HG03442 (cell line): Measurements from ENCODE around the gene CHMP1A.
"Not testable (repeated sequence)": the region's sequence is repeated elsewhere in the genome, so short reads cannot be mapped to it uniquely, and the experiment has no call there.

Experiments
- ATAC-seq: cut with Tn5 transposase; IDR thresholded peaks from one replicate; pipeline ENCODE4 v1.9.1; 2021; ENCODE audit warnings: mild to moderate bottlenecking, moderate library complexity; ENCODE audit not compliant: unreplicated experiment

Gene CHMP1A

DNA sequence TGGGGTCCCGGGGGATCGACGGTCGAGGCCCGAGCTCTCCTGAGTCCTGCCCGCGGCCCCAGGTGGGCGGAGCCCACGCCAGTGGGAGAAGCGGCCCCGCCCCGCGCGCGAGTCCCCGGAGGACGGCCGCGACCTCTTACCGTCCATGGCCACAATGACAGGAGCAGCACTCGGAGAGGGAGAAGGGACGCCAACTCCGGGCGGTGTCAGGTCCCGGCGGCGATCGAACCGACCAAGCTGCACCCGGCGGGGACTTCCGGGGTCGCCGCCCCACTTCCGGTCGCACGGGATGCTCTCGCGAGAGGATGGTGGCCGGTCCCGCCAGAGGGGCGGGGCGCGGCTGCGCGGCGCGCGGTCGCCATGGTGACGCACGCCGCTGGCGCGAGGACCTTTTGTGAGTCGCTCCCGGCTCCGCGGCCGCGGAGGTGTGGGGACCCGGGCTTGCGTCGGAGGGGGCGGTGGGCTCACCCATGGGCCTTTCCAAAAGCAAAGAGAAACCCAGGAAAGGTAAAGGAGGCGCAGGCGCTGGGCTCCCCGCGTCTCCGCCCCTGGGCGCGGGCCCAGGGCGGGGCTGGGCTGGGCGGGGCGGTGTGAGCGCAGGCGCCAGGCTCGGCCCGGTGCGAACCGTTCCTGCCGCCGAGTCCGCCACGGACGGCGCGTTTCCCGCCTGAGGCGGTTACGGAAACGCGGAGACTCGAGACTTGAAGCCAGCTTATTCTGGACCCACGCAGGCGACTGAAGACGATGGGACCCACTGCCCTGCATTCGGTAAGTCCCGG lies at the start of gene CHMP1A, which contains the start of gene SPATA33:
Gene CHMP1A (minus strand): TSS at position 267 of the 779 bp plus-strand sequence. CDS start 120 bp downstream, at position 147.
Gene SPATA33 (plus strand): TSS at position 395 of the 779 bp plus-strand sequence. CDS start 76 bp downstream, at position 471.
- ATAC-seq: peak; percentile 84

DNA sequence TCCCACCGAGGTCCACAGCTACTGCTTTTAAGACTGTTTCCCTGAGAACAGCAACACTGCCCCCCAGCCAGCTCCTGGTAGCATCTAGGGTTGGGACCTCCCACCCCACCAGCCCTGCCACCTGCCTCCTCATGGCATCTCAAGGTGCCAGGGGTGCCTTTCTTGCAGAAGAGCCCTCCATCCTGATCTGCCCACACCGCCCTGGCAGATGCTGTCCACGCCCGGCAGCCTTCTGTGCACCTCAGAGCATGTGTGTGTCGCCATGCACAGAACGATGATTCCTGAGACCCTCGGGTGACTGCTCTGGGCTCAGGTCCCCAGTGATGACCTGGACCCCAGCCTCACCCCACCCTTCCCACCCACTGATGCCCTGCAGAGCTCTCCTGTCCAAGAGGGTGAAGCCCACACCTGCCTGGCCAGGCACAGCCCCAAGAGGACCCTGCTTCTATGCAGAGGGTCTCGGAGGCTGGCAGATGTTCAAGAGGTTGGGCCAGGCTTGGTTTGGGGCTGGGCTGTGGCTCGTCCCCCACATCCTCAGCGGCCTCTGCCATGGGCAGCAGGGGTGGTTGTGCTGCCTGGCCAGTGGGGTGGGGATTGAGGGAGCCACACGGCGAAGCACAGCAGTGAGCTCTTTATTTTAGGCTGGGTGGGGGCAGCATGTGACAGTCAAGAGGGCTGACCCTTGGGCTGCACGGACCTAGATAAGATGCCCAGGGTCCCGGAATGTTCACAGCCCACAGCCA lies 49.2 kb upstream of the CHMP1A start:
- ATAC-seq: no peak

DNA sequence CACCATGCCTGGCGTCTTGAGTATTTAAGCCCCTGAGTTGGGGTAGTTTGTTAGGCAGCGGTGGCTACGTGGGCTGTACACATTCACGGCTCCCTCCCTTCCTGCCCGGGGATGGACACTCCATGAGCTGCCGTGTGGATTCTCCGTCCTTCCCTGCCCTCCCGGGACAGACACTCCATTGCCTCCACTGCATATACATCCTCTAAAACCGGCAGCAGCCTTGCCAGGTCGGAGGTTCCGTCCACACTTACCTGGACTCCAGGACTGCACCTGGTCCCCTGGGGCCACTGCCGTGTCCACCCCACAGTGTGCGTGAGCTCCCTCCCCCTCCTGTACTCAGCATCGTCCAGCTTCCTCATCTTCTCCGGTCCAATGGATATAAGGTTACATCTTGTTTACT lies 47.5 kb upstream of the CHMP1A start:
- ATAC-seq: no peak

GRCh38 chr16:89704281-89704680 lies 46.8 kb upstream of the CHMP1A start:
- no peak for ATAC-seq

DNA sequence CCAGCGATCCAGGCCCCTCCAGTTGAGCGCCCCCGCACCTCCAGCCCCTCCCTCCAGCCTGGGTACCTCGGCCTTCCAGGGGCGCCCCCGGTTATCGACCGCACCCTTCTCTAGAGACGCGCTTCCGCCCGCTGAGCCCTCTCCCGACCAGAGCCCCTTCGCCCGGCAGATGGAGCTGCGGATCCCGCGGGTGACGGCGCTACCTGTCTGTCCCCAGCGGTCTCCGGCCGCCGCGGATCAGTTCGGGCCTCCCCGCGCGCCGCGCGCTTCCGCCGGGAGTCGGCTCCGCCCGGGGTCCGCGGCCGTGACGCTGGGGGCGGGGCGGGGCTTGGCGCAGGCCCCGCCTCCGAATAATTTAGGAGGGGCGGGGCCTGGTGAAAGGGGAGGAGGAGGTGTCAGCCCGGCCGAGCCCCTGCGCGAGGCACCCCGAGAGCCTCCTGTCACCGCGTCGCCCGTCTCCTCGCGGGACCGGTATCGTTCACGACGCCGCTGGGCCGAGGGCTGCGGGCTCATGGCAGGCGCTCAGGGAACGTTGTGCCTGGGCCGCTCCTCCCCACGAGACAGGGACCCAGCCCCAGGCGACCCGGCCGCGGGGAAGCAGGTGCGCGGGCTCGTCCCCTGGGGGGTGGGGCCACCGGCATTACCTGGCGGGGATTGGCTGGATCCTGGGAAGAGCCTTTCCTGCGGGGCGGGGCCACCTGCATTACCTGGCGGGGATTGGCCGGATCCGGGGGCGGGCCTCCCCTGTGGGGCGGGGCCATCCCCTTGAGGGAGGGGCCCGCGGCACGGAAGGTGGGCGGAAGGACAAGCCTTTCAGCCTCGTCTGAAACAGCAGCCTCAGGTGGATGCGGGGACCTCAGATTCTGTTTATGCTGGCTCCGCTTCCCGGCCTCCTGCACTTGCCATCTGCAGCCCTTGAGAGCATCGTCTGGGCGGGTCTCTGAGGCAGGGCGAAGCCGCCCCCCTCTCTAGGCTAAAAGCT lies 44.2 kb upstream of the CHMP1A start, which contains the start of gene SPATA2L:
Gene SPATA2L (minus strand): TSS at position 281 of the 982 bp plus-strand sequence. CDS start 473 bp downstream, outside the sequence.
- peak; percentile 59 for ATAC-seq

GRCh38 chr16:89700649-89701424 lies 43.3 kb upstream of the CHMP1A start:
- no peak for ATAC-seq

DNA sequence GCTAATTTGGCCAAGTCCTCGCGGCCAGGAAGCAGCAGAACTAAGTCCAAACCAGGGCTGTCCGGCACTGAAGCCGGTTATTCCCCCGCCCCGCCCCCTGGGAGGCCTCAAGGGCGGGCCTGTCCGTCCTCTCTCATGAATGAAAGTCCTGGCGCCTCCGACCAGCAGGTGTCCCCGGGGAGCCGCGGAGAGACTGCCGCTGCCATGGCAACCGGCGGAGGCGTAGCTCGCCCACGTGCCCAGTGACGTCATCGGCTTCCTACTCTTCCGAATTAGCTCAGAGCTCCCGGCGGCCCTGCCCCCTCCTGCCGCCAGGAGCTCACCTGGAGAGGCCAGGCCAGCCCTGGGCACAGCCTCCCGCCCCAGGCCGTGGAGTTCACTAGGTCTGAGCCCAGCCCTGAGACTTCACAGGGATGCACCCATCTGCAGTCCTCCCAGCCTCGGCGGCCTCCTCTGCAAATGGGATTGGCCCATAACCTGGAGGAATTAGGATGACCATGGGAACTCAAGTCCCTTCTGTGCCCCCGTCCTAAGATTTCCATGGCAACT lies 42.7 kb upstream of the CHMP1A start:
- peak; percentile 29 for ATAC-seq

DNA sequence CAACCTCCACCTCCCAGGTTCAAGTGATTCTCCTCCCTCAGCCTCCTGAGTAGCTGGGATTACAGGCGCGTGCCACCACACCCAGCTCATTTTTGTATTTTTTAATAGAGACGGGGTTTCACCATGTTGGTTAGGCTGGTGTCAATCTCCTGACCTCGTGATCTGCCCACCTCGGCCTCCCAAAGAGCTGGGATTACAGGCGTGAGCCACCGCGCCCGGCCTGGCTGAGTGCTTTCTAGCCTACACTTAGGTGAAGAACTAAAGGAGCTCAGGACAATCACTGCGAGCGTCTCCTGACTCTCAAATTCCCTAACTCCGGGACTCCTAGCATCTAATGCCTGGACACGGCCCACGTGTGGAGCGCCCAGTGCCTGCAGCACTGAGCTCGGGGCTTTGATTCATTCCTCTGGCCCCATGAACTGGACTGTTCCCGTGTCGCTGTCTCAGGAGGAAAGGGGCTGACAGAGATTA lies 42.2 kb upstream of the CHMP1A start:
- not testable (repeated sequence) for ATAC-seq

DNA sequence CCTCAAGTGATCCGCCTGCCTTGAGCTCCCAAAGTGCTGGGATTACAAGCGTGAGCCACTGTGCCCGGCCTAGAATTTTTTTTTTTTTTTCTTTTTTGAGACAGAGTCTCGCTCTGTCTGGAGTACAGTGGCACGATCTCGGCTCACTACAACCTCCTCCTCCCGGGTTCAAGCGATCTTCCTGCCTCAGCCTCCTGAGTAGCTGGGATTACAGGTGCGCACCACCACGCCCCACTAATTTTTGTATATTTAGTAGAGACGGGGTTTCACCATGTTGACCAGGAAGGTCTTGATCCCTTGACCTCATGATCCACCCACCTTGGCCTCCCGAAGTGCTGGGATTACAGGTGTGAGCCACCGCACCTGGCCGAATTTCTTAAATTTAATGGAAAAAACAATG lies 41.2 kb upstream of the CHMP1A start:
- ATAC-seq: not testable (repeated sequence)

- no peak for ATAC-seq
Observed at GRCh38 chr16:89697616-89698331, 40.3 kb upstream of the CHMP1A start.

- ATAC-seq: no peak
Observed at GRCh38 chr16:89697161-89697615, 39.7 kb upstream of the CHMP1A start.

- no peak for ATAC-seq
Observed at GRCh38 chr16:89696670-89697128, 39.2 kb upstream of the CHMP1A start.

GRCh38 chr16:89695875-89696669 lies 38.6 kb upstream of the CHMP1A start:
- ATAC-seq: no peak

DNA sequence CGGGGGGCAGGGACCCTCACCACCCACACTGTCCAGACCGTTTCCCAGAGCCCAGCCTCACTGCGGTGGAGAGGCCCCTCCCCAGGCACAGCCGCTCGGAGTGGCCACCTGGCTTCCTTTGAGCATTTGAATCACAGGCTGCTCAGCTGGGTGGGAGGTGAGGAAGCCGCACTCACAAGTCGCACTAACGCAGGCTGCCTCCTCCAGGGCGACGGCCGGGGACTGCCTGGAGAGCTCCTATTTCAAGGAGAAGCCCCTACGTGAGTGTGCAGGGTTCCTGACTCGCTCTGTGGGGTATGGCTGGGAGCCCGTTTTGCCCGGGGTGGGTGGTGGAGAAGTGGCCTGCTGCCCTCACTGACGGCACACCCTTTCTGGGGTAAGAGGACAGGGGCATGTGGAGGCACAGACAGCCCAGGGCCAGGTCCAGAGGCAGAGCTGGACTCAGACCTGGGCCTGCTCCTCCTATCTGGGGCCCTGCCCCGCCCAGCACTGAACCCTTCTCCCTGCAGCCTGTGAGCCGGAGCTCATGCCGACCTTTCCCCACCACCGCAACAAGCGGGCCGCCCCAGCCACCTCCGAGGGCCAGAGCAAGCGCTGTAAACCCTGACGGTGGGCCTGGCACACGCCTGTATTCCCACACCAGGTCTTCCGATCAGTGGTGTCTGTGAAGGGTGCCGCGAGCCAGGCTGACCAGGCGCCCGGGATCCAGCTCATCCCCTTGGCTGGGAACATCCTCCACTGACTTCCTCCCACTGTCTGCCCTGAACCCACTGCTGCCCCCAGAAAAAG lies 37.8 kb upstream of the CHMP1A start:
- no peak for ATAC-seq

- ATAC-seq: not testable (repeated sequence)
Observed at GRCh38 chr16:89694784-89695085, 37.2 kb upstream of the CHMP1A start.

DNA sequence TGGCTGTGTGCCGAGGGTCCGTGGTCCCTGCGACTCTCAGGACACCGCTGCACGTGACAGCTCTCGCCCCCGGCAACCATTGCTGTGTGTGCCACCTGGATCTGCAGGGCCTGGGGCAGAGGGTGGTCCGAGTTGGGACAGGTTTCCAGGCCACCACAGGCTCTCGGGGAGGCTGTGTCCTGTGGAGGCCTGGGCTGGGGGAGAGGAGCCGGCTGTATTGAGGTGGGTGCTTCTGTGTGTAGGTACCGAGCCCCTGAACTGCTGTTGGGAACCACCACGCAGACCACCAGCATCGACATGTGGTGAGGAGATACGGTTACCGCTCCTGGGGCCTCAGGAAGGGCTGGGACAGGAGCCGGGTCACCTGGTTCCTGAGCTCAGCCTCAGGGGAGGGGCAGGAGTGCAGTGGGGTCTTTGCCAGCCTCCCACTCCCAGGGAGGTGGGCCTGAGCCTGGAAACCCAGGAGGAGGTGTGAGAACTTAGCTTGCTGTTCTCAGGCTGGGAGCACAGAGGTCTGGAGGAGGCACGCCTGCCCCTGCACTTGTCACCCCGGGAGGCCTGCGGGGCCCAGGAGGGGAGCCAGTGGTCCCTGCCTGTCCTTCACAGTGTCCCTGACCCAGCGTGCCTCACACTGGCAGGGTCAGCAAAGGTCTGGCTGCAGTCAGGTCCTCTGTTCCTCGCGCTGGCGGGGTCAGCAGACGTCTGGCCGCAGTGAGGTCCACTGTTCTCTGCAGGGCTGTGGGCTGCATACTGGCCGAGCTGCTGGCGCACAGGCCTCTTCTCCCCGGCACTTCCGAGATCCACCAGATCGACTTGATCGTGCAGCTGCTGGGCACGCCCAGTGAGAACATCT lies 36.6 kb upstream of the CHMP1A start:
- ATAC-seq: no peak
